D341Med (cell line): ENCODE data around the gene XXYLT1.
A peak's percentile ranks its signal among the peaks of the same experiment; 100 is the strongest.
"Not testable (repeated sequence)": the region's sequence is repeated elsewhere in the genome, so short reads cannot be mapped to it uniquely, and the experiment has no call there.

Source experiments
- DNase-seq: peaks from one replicate; pipeline ENCODE4 v3.0.0; 2012; ENCODE audit warnings: low spot score

Gene XXYLT1

DNA sequence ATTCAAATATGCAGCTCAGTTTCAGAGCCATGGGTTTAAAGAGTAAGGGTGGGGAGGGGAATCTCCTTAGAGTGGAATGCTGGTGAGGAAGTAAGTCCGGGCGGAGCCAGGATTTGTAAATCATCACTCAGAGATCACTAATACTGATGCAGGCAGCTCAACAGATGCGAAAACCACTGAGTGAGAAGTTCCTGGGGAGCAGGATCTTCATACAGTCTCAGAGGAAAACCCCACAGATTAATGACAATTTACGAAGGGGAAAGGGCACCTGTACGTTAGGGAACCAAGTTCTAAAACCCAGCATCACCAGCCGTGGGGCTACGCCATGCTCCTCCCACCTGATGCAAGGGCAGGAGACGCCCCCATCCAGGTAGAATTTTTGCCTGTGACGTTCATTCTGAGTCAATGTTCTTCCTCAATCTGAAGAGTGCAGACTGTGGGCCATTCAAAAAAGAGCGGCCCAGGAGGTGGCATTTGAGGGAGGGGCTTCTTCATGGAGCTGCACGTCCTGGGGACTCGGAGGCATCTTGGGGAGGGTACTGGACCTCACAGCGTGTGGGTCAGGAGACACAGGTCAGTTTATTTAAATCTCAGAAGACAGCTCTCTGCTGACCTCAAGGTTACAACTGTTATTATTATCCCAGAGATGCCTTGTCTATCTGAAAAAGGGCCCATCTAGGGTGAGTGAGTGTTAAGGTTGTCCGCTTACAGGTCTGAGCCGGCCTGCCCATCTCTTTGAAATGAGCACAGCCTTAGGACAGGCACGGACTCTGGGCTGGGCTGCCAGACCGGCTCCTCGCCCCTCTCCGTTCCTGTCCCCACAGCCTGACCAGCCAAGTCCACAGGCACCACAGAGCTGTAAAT, 228.0 kb downstream of the XXYLT1 start:
- DNase-seq, result no peak

DNA sequence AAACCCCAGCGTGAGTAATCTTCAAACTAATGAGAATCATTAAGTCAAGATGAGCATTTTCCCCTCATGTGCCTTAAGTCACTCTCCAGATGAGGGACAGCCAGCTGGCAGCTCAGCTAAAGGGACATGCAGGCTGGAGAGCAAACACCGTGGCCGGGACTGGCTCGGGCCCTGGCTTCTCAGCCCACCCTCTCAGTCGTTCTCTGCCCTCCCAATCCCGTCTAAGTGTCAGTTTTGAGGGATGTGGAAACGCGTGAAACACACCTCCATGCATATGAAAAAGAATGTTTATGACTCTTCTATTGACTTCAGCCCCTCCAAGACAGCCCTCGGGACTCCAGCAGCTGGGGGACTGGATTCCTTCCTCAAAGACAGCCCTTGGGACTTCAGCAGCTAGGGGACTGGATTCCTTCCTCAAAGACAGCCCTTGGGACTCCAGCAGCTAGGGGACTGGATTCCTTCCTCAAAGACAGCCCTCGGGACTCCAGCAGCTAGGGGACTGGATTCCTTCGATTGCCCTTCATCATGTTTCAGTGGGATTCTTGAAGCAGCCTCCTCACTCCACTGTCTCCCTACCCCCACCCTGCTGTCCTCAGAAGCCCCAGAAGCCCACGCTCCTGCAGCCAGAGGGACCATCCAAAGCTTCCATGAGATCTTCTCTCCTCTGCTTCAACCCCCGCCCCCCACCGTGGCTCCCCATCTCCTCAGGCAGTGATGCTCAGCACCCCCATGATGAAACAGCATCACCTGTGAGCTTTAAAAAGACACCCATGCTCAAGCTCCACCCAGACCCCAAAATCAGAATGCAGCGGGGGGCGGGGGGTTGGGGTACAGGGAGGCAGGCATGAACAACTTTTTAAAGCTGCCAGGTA, 228.9 kb downstream of the XXYLT1 start:
- DNase-seq, result peak; percentile 19

DNA sequence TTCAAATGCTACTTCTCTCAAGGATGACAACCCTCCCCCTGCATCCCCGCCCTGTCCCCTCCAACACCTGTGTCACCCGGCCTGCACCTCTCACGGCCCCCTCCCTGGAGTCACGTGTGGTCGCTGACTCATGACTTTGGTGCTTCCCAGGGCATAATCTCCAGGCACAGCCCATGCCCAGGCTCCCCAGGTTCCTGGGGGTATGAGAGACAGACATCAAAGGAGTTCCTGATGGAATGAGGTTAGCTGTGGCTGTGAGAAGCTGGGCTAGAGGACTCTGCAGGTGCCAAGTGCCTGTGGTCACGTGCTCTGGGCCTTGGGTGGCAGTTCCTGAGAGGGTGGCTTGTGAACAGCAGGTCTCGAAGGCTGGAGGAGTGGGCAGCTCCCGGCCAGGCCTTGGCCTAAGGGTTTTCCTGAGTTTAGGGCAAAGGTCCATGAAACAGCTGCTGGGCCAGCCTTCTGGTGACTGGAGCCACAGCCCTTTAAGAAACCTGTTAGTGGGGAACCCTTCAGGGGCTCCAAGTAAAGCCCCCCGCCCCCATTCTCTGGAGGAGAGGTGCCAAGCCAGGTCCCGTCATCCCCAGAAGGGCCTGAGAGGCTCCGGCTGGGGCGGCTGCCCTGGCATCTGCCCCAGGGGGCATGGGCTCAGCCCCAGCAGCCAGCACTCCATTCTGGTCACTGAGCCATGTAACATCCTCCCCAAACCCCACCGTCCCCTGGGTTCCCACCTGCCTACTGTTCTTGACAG, 230.0 kb downstream of the XXYLT1 start:
- DNase-seq, result peak; percentile 31

DNA sequence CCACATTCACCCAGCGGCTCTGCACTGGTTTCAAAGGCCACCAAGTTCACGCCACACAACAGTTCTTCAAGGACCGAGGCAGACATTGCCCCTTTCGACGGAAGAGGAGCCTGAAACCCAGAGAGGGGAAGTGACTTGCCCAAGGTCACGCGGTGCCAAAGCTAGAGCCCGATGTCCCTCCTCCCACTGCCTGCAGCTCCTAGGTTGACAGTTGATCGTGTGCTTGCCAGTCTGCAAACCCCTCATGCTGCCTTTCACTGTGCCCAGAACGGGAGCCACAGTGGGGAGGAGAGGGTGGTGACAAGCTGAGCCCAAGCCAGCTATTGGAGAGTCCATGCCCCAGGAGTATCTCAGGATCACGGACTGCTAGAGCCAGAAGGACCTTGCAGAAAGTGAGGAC, 230.9 kb downstream of the XXYLT1 start:
- peak; percentile 15 for DNase-seq

DNA sequence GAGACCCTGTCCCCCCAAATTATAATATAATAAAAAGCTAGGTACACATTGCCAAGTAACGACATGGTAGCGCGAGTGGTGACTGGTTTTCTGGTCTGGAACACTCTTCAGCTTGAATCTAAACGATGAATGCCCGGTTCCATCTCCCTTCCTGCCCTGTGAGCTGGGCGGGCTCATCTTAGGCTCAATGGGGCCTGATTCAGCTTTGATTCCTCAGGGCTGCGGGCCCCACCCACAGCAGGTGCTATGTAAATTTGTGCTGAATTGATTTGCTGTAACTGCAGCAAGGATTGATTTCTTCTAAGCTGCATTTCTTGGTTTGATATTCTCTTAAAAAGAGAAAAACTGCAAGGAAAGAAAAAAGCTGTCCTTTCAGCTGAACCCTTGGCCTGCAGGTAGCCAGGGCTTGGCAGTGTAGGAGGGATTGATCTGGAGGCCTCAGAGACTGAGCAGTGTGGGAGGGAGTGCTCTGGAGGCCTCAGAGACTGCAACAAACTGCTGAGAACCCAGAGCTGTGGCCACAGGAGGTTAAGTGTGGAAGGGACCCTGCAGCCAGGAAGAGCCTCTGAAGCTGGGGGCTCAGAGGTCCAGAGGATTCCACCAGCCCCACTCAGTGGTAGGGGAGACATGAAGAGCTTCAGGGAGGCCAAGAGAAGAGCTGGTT, 231.6 kb downstream of the XXYLT1 start:
- peak; percentile 18 for DNase-seq

DNA sequence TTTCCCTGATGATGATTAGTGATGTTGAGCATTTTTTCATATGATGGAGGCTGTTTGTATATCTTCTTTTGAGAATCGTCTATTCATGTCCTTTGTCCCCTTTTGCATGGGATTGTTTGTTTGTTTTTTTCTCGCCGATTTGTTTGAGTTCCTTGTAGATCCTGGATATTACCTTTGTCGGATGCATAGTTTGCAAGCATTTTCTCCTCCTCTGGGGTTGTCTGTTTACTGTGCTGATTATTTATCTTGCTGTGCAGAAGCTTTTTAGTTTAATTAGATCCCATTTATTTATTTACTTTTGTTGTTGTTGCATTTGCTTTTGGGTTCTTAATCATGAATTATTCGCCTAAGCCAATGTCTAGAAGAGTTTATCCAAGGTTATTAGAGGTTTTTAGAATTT, 232.8 kb downstream of the XXYLT1 start:
- no peak for DNase-seq

DNA sequence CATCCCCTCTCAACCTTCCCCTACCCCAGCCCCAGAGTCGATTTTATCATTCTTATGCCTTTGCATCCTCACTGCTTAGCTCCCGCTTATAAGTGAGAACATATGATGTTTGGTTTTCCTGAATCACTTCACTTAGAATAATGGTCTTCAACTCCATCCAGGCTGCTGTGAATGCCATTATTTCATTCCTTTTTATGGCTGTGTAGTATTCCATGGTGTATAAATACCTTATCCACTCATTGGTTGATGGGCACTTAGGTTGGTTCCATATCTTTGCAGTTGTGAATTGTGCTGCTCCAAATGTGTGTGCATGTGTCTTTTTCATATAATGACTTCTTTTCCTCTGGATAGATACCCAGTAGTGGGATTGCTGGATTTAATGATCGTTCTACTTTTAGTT, 233.4 kb downstream of the XXYLT1 start:
- not testable (repeated sequence) for DNase-seq

DNA sequence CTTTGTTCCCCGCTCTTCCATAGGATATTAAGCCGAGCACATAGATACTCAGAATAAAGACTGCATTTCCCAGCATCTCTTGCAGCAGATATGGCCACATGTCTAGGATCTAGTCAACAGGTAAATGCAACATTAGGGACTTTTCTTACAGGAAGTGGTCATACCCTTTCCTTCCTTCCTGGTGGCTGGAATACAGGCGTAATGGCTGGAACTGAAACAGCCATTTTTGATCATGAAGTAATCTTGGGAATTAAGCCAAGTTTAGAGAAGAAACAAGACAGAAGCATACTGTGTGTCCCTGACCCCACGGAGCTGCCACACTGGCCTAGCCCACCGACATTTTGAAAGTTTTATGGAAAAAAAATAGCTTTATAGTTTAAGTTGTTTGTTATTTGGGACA, 234.0 kb downstream of the XXYLT1 start:
- DNase-seq, result no peak

DNA sequence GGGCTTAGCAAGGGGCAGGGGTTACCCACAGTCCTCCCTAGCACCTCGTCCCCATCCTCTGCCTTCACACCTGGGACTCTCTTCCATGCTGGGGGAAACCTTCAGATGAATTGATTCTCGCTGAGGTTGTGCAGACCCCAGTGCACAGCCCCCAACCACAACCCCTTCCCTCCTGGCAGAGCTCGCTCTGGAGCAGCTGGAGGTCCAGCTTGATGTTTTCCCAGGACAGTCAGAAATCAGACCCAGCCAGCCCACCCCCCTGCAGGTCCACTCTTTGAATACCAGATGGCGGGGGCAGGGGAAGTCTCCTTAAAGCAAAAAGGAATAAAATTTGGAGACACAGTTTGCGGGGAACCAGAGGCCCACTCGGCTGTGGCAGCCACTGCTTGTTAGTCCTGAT, 234.4 kb downstream of the XXYLT1 start:
- DNase-seq, result peak; percentile 13

DNA sequence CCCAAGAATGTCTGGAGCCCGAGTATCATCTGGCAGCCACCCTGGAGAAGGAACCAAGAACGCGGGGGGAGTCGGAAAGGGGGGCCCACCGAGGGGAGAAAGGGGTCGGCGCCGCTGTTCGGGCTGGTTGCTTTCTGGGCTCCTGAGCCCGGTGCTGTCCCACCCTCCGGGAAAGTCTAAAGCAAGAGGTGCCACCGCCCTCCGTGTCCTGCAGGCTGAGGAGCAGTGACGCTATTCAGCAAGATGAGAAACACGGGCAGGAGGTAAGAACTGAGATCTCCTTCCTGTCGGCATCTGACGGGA, 234.8 kb downstream of the XXYLT1 start:
- peak; percentile 28 for DNase-seq

DNA sequence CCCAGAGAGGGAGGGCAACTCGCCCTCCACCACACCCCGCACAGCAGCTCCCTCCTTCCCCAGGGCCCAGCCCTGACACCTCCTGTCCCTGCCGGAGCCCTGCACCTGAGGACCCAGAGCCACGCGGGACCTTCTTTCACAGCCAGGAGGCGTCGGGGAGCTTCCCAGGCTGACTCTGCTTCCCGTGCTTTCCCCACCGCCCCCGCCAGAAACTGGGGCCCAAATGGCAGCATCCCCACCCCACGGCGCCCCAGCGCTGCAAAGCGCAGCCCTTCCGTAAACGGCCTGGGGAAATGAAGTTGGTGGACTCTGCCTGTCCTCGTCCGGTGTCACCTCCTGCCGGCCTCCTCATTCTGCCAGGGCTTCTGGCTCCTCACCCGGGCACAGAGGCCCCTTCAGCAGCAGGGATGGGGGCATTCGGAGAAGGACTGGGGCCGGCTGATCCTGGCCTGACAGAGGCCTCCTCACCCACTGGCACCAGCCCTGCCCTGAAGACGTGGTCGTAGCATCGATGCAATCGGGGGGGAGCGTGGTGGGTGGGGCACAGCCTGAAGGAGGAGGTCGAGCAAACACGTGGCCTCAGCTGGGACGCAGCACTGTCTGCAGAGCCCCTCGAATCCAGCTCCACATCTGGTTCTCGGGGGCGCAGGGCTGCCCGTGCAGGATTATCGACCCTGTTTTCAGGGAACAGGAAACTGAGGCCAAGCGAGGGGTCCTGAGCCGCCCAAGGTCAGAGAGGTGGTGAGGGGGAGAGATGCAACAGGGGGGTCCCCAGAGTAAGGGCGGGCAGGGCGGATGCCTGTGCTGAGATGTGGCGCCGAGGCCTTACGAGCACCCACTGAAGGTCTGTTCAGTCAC, 235.4 kb downstream of the XXYLT1 start:
- peak; percentile 69 for DNase-seq

DNA sequence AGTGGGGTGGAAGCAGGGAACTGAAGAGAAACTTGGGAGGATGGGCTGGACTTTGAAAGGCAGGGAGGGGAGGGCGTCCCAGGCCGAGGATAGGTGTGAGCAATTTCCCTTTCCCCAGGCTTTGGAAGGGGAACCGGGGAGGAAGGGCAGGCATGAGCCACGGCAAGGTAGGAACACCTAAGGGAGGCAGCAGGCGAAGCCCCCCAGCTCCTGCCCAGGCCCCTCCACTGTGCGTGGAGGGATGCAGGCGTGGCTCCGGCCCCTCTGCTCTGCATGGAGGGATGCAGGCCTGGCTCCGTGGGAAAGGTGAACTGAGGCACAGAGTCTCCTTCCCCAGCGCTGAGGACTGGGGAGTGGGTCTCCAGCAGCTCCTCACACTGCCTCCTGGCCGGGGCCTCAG, 236.4 kb downstream of the XXYLT1 start:
- no peak for DNase-seq

DNA sequence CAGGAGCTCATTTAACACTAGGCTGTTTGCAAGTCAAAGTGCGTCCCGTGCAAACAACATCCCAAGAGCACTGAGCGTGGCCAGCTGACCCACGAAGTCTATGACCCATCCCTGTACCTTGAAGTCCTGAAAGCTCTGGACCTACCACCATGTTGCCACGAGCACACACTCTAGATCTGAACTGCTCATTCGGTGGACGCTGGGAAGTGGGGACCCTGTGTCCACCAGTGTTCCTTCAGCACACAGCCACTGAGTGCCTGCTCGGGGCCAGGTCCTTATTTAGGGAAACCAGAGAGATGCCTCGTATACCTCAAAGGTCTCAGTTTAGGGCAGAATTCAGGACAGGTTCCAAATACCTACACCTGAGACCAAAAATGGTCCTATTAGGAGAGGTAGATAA, 236.9 kb downstream of the XXYLT1 start:
- no peak for DNase-seq

DNA sequence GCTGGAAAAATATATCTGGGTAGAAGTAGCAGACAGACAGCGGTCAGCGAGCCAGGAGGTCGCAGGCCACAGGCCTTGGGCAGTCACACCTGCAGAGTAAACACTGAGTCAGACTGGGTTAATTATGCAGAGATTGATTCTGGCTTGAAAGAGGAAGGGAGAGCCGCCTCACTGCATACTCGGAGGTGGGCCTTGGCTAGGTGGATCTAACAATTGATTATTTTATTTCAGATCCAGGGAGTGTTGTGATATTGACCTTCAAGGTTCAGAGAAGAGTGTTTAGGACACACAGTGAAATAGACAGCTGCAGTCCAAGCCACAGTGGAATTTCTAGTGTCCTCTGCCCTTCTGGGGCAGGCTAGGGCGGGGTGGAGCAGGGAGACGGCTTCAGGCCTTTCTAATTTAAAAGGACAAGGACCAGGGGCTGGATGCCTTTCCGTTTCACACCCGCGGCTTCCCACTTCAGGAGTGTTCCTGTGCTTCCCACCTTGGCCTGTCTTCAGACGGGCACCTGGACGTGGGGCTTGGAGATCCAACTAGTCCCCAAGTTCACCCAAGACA, 237.3 kb downstream of the XXYLT1 start:
- DNase-seq, result no peak

DNA sequence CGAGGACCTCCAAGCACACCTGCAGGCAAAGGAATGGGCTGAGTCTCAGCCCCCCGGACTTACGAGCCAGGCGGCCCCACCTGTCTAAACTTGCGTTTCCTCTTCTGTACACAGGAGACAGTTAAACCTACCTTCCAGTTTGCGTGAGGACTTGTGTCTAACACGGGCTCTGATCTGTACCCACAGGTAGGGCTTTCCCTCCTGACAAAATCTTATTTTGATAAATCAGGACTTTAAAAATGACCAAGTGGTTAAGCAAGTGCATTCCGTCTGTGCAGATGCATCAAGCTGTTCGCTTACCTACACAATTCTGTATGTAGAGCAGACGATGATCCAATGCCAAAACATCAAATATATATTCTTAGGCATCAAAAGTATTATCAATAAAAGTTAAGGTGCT, 238.0 kb downstream of the XXYLT1 start:
- no peak for DNase-seq

DNA sequence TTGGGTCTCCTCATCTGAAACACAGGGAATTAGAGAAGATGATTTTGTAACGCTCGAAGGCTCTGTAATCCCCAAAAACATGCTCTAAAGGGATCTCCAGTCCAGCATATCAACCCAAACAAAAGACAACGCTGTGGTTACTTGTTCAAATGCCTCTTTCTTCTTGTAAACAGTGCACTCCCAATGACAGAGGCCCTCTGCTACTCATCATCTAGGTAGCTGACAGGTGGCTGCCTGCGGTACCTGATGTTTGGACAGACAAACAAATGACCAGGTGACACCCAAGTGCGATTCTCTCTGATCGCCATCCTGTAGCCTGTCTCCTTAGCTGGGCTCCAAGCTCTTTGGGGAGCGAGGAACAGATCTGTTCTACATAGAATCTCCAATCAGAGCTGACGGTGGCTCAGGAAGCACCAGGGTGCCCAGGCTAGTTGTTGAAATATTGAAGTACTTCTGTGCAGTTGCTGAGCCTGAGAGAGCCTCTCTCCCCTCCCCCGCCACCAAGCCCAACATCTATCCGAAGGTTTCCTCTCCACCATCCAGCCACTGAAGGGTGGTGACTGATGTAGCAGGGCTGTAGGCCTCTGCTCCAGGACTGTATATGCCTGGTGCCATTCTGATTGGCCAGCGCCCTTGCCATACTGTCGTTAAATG, 238.7 kb downstream of the XXYLT1 start:
- no peak for DNase-seq

DNA sequence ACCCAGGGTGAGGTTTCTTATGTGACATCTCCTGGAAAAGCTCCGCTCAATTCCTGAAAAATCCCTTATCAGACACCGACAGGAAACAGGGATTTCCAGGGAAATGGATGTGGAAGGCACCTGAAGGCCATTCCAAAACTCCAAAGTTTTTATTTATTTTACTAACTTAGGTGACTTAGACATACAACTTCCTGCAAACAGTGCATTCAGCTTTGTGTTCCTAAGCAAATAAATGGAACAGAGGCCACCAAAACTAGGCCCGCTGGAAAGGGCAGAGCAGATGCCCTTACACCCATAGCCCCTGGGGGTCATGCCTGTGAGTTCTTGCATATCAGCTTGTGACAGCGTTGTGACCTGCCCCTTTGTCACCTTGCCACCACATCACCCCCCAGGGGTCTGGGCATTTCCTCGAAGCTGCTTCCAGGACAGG, 239.4 kb downstream of the XXYLT1 start:
- DNase-seq, result peak; percentile 15

DNA sequence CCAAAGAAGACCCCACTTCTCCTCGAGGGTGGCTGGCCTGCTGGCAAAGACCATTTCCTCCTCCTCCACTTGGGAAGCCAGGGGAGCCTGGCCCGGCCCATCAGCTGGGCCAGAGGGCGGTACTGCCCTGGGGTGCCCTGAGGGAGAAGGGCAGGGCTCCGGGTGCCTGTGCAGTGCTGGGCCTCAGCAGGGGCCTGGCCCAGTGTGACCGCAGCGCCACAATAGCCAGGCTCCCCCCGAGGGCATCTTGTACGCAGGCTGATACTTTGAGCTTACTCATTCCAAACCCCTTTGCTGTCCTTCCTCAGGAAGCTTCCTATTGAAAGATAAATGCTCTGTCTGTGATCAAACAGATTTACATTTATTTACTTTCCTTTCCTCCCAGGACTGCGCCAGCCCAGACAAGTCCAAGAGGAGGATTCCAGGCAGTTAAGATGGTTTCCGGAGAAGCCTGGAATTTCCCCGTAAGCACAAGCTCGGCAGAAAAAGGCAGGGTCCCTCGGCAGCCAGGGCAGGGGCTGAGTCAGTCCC, 240.1 kb downstream of the XXYLT1 start:
- peak; percentile 30 for DNase-seq

DNA sequence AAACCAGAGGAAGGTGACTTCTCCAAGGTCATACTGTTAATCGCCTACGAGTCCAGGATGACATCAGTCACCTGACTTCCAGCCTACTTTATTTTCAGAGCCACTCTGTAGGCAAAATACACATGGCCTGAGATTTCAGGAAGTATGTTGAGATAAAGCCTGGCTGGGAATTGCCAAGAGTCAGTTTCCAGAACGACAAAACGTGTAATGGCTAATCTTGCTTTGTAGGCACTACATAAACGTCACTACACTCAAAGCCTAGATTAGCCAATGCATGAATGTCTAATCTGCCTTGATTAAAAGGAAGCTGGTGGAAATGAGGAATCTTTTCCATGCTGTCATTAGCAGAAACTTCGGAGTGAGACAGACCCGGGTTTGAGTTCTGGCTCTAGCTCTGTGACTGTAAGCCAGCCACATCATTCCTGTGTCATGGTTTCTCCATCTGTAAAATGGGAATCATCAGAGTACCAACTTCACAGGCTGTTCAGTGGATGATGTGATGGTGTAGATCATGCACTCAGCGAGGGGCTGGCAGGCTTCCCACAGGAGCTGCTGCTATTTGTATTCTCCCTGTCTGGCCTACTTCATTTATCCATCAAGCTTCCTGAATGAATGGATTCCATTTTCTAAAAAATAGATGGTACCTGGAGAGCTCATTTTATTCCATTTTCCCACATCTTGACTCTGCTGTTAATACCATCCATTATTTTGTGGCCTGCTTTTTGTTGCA, 241.9 kb downstream of the XXYLT1 start:
- DNase-seq, result no peak
